ENCODE results near the gene AAK1.

GRCh38 chr2:69539549-69539908 lies 104.0 kb downstream of the AAK1 start:
- no peak for TF ChIP-seq NFIC (IDR thresholded peaks at IDR 0.05)
- TF ChIP-seq TAF1 (IDR thresholded peaks at IDR 0.05; ENCODE audit: low read depth) = no peak
- TF ChIP-seq EP300 (IDR thresholded peaks at IDR 0.05; ENCODE audit: borderline replicate concordance) = no peak
- TF ChIP-seq MAX (IDR thresholded peaks at IDR 0.05) = no peak
- TF ChIP-seq FOXM1 (IDR thresholded peaks at IDR 0.05; ENCODE audit: borderline replicate concordance, low read depth) = no peak
- no peak for TF ChIP-seq REST (IDR thresholded peaks at IDR 0.05; ENCODE audit: low read depth)
- no peak for TF ChIP-seq RAD21 (IDR thresholded peaks at IDR 0.05; ENCODE audit: low read depth)
- no peak for TF ChIP-seq TCF12 (IDR thresholded peaks at IDR 0.05; ENCODE audit: low read depth)
- no peak for TF ChIP-seq EGR1 (IDR thresholded peaks at IDR 0.05)
- no peak for TF ChIP-seq CREB1 (IDR thresholded peaks at IDR 0.05; ENCODE audit: low read depth)
- no peak for TF ChIP-seq CEBPB (IDR thresholded peaks at IDR 0.05)
- no peak for TF ChIP-seq USF1 (IDR thresholded peaks at IDR 0.05)
- no peak for TF ChIP-seq YY1 (IDR thresholded peaks at IDR 0.05; ENCODE audit: low read depth)
- TF ChIP-seq ZBTB7A (IDR thresholded peaks at IDR 0.05; ENCODE audit: low read depth) = no peak

Data from Ishikawa (cell line).